ENCODE data around the gene RABAC1. TPM values are rescaled to one million over a fixed set of nuclear protein-coding genes. Genes with fewer than 3 reads are reported as not detected.

RABAC1 gene
- total and polyA plus RNA-seq, 2 experiments from 2014 or later, result 151 to 206 TPM

DNA sequence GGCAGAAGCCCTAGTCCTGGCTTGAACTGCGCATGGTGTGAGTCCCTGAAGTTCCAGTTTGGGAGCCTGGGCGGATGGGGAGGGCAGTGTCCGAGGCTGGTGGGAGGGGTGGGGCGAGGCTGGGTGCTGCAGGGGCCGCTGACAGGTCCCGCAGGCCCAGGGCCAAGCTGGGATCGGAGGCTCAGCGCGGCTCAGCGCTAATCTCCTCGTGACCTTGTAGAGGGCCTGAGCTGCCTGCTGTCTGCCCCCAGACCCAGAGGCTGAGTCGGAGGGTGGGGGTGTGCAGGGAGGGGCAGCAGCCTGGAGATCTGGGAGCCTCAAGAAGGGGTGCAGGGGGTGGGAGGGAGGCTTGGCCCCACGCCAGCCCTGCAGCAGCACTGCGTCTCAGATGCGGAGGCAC lies 31.9 kb upstream of the RABAC1 start:
- no peak overlapping the region for H3K27ac Mint-ChIP-seq
- DNase-seq (ENCODE audit: low spot score) (no peak), ATAC-seq (no peak)
- Histone ChIP-seq H3K27ac (ENCODE audit: low read depth) (no peak overlapping the region), H2AFZ (no peak overlapping the region), H3K9me2 (ENCODE audit: insufficient read depth) (no peaks in the 10 kb centered on the region), H3K4me1 (ENCODE audit: insufficient read depth) (peaks cover 9% of the 10 kb centered on the region; the same call in 1 of the 2 replicates), H3K4me3 (no peak overlapping the region), H3F3A (replicated peaks; ENCODE audit: low read depth) (0 out of 2 replicates have a peak, but pooled peaks cover 7% of the 10 kb centered on the region), H3K27me3 (ENCODE audit: insufficient read depth) (peaks cover 21% of the 10 kb centered on the region), H3K36me3 (ENCODE audit: insufficient read depth) (0 out of 2 replicates have a peak, but pooled peaks cover 3% of the 10 kb centered on the region), H4K20me1 (replicated peaks; ENCODE audit: insufficient read depth) (peaks cover 3% of the 10 kb centered on the region), H3K4me2 (no peak overlapping the region), H3K79me2 (replicated peaks; ENCODE audit: insufficient read depth) (no peaks in the 10 kb centered on the region)
- peaks cover 25% of the 10 kb centered on the region for H3K27me3 Mint-ChIP-seq (ENCODE audit: insufficient read depth, low read depth, poor library complexity)
- no peaks in the 10 kb centered on the region for H3K9me3 Mint-ChIP-seq
- no peak overlapping the region for H3K4me3 Mint-ChIP-seq
- peaks cover 15% of the 10 kb centered on the region; the same call in 2 of the 3 replicates for H3K36me3 Mint-ChIP-seq (ENCODE audit: low read depth)
- H3K4me1 Mint-ChIP-seq, result peaks cover 9% of the 10 kb centered on the region
- TF ChIP-seq, protein P1, sequence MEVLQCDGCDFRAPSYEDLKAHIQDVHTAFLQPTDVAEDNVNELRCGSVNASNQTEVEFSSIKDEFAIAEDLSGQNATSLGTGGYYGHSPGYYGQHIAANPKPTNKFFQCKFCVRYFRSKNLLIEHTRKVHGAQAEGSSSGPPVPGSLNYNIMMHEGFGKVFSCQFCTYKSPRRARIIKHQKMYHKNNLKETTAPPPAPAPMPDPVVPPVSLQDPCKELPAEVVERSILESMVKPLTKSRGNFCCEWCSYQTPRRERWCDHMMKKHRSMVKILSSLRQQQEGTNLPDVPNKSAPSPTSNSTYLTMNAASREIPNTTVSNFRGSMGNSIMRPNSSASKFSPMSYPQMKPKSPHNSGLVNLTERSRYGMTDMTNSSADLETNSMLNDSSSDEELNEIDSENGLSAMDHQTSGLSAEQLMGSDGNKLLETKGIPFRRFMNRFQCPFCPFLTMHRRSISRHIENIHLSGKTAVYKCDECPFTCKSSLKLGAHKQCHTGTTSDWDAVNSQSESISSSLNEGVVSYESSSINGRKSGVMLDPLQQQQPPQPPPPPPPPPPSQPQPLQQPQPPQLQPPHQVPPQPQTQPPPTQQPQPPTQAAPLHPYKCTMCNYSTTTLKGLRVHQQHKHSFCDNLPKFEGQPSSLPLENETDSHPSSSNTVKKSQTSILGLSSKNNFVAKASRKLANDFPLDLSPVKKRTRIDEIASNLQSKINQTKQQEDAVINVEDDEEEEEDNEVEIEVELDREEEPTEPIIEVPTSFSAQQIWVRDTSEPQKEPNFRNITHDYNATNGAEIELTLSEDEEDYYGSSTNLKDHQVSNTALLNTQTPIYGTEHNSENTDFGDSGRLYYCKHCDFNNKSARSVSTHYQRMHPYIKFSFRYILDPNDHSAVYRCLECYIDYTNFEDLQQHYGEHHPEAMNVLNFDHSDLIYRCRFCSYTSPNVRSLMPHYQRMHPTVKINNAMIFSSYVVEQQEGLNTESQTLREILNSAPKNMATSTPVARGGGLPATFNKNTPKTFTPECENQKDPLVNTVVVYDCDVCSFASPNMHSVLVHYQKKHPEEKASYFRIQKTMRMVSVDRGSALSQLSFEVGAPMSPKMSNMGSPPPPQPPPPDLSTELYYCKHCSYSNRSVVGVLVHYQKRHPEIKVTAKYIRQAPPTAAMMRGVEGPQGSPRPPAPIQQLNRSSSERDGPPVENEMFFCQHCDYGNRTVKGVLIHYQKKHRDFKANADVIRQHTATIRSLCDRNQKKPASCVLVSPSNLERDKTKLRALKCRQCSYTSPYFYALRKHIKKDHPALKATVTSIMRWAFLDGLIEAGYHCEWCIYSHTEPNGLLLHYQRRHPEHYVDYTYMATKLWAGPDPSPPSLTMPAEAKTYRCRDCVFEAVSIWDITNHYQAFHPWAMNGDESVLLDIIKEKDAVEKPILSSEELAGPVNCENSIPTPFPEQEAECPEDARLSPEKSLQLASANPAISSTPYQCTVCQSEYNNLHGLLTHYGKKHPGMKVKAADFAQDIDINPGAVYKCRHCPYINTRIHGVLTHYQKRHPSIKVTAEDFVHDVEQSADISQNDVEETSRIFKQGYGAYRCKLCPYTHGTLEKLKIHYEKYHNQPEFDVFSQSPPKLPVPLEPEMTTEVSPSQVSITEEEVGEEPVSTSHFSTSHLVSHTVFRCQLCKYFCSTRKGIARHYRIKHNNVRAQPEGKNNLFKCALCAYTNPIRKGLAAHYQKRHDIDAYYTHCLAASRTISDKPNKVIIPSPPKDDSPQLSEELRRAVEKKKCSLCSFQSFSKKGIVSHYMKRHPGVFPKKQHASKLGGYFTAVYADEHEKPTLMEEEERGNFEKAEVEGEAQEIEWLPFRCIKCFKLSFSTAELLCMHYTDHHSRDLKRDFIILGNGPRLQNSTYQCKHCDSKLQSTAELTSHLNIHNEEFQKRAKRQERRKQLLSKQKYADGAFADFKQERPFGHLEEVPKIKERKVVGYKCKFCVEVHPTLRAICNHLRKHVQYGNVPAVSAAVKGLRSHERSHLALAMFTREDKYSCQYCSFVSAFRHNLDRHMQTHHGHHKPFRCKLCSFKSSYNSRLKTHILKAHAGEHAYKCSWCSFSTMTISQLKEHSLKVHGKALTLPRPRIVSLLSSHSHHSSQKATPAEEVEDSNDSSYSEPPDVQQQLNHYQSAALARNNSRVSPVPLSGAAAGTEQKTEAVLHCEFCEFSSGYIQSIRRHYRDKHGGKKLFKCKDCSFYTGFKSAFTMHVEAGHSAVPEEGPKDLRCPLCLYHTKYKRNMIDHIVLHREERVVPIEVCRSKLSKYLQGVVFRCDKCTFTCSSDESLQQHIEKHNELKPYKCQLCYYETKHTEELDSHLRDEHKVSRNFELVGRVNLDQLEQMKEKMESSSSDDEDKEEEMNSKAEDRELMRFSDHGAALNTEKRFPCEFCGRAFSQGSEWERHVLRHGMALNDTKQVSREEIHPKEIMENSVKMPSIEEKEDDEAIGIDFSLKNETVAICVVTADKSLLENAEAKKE (CRISPR knock-in tag; IDR thresholded peaks at IDR 0.05), result no peak
- TF ChIP-seq ZNF331 (CRISPR knock-in tag; IDR thresholded peaks at IDR 0.05; ENCODE audit: low read depth), result no peak
- TF ChIP-seq, protein P2, sequence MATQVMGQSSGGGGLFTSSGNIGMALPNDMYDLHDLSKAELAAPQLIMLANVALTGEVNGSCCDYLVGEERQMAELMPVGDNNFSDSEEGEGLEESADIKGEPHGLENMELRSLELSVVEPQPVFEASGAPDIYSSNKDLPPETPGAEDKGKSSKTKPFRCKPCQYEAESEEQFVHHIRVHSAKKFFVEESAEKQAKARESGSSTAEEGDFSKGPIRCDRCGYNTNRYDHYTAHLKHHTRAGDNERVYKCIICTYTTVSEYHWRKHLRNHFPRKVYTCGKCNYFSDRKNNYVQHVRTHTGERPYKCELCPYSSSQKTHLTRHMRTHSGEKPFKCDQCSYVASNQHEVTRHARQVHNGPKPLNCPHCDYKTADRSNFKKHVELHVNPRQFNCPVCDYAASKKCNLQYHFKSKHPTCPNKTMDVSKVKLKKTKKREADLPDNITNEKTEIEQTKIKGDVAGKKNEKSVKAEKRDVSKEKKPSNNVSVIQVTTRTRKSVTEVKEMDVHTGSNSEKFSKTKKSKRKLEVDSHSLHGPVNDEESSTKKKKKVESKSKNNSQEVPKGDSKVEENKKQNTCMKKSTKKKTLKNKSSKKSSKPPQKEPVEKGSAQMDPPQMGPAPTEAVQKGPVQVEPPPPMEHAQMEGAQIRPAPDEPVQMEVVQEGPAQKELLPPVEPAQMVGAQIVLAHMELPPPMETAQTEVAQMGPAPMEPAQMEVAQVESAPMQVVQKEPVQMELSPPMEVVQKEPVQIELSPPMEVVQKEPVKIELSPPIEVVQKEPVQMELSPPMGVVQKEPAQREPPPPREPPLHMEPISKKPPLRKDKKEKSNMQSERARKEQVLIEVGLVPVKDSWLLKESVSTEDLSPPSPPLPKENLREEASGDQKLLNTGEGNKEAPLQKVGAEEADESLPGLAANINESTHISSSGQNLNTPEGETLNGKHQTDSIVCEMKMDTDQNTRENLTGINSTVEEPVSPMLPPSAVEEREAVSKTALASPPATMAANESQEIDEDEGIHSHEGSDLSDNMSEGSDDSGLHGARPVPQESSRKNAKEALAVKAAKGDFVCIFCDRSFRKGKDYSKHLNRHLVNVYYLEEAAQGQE (IDR thresholded peaks at IDR 0.05; ENCODE audit: unreplicated experiment), result no peak
- TF ChIP-seq NANOG (IDR thresholded peaks at IDR 0.05; ENCODE audit: borderline replicate concordance), result no peak
- TF ChIP-seq, protein P3, sequence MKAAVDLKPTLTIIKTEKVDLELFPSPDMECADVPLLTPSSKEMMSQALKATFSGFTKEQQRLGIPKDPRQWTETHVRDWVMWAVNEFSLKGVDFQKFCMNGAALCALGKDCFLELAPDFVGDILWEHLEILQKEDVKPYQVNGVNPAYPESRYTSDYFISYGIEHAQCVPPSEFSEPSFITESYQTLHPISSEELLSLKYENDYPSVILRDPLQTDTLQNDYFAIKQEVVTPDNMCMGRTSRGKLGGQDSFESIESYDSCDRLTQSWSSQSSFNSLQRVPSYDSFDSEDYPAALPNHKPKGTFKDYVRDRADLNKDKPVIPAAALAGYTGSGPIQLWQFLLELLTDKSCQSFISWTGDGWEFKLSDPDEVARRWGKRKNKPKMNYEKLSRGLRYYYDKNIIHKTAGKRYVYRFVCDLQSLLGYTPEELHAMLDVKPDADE (IDR thresholded peaks at IDR 0.05), result no peak
- no peak for TF ChIP-seq ZNF114 (CRISPR knock-in tag; IDR thresholded peaks at IDR 0.05)
- no peak for TF ChIP-seq EZH2 (IDR thresholded peaks at IDR 0.05; ENCODE audit: low read depth, unreplicated experiment)
- no peak for TF ChIP-seq EZH2phosphoT487 (IDR thresholded peaks at IDR 0.05; ENCODE audit: unreplicated experiment)
- no peak for TF ChIP-seq JUNB (IDR thresholded peaks at IDR 0.05; ENCODE audit: unreplicated experiment)
- TF ChIP-seq STAT1 (IDR thresholded peaks at IDR 0.05; ENCODE audit: unreplicated experiment), result no peak
- TF ChIP-seq, protein P4, sequence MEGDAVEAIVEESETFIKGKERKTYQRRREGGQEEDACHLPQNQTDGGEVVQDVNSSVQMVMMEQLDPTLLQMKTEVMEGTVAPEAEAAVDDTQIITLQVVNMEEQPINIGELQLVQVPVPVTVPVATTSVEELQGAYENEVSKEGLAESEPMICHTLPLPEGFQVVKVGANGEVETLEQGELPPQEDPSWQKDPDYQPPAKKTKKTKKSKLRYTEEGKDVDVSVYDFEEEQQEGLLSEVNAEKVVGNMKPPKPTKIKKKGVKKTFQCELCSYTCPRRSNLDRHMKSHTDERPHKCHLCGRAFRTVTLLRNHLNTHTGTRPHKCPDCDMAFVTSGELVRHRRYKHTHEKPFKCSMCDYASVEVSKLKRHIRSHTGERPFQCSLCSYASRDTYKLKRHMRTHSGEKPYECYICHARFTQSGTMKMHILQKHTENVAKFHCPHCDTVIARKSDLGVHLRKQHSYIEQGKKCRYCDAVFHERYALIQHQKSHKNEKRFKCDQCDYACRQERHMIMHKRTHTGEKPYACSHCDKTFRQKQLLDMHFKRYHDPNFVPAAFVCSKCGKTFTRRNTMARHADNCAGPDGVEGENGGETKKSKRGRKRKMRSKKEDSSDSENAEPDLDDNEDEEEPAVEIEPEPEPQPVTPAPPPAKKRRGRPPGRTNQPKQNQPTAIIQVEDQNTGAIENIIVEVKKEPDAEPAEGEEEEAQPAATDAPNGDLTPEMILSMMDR (conservative IDR thresholded peaks at IDR 0.05; ENCODE audit: low read depth in 2 of 2), result no peak
- no peak for TF ChIP-seq POLR2AphosphoS5 (IDR thresholded peaks at IDR 0.05; ENCODE audit: low read depth)
- TF ChIP-seq CREB1 (CRISPR knock-in tag; IDR thresholded peaks at IDR 0.05; ENCODE audit: low read depth), result no peak
